Thoracic aorta (tissue), 2 donors: ENCODE data around the gene TEAD3. TPM values are rescaled to one million over a fixed set of nuclear protein-coding genes. Genes with fewer than 3 reads are reported as not detected.

Source experiments
- ATAC-seq: fragments of 150-250 bp; one replicate; pipeline ENCODE4 v1.8.0; 2017; ENCODE audit warnings: low read depth; ENCODE audit not compliant: insufficient number of reproducible peaks, low FRiP score
- DNase-seq: peaks from one replicate; pipeline ENCODE4 v3.0.0-alpha.2; 2020; ENCODE audit warnings: low spot score
- H3K27ac ChIP-seq, 2 donors: fragments of 200-600 bp; sonication (generic); 1 replicate in 1 of 2; 2 replicates in 1 of 2; pipeline ENCODE4 v1.5.1; 2016; ENCODE audit warnings: mild to moderate bottlenecking in 2 of 2, moderate library complexity in 2 of 2
- H3K27me3 ChIP-seq: fragments of 200-600 bp; sonication (generic); replicated peaks from 2 replicates; pipeline ENCODE4 v1.6.0; 2016; ENCODE audit warnings: mild to moderate bottlenecking; ENCODE audit not compliant: insufficient read depth
- H3K36me3 ChIP-seq: fragments of 200-600 bp; sonication (generic); one replicate; pipeline ENCODE4 v1.5.1; 2016
- H3K4me1 ChIP-seq, 2 donors: fragments of 200-600 bp; sonication (generic); 1 replicate in 1 of 2; 2 replicates in 1 of 2; pipeline versions ENCODE4 v1.5.1 to v1.6.0; 2016; ENCODE audit warnings: low read depth in 2 of 2, mild to moderate bottlenecking in 1 of 2; ENCODE audit not compliant: control insufficient read depth in 1 of 2
- H3K4me3 ChIP-seq: fragments of 200-600 bp; sonication (generic); 2 replicates; pipeline ENCODE4 v1.5.1; 2016; ENCODE audit warnings: mild to moderate bottlenecking
- H3K9me3 ChIP-seq: fragments of 200-600 bp; sonication (generic); 2 replicates; pipeline ENCODE4 v1.5.1; 2016
- total RNA-seq, 2 donors: library from RNA; depleted of rRNA; stranded (reverse); fragments of >200 nt; gene quantifications; one replicate each; pipeline versions ENCODE4 v1.1.0 to v1.2.3, GENCODE V29; 2016
- TF ChIP-seq, protein P1 (sequence below): fragments of 200-600 bp; sonication (generic); IDR thresholded peaks from one replicate; pipeline ENCODE4 v1.5.1; 2019; ENCODE audit warnings: antibody characterized with exemption

The TEAD3 gene
- total RNA-seq, 2 donors from 2014 or later: 50.8 to 68.3 TPM

DNA sequence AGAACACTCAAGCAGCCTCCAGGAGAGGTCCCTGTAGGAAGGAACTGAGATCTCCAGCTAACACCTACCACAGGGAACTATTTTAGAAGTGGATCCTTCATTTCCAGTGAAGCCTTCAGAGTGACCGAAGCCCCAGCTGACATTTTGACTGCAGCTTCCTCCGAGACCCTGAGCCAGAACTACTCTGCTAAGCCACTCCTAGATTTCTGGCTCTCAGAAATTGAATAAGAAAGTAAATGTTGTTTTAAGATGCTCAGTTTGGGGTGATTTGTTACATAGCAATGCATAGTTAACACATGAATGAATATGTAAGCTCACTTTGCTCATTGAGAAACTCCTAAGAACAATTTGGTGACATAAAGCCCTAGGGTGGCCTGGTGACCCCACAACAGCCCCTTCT is 10.3 kb upstream of the TEAD3 start:
- Histone ChIP-seq H3K27ac (no peak overlapping the region), H3K4me3 (no peak overlapping the region), H3K4me1 (peaks cover 0 to 6% of the 10 kb centered on the region in 2 donors), H3K36me3 (no peaks in the 10 kb centered on the region), H3K9me3 (no peaks in the 10 kb centered on the region), H3K27me3 (peaks cover 10% of the 10 kb centered on the region)
- DNase-seq (no peak), ATAC-seq (no peak)
- TF ChIP-seq, protein P1, sequence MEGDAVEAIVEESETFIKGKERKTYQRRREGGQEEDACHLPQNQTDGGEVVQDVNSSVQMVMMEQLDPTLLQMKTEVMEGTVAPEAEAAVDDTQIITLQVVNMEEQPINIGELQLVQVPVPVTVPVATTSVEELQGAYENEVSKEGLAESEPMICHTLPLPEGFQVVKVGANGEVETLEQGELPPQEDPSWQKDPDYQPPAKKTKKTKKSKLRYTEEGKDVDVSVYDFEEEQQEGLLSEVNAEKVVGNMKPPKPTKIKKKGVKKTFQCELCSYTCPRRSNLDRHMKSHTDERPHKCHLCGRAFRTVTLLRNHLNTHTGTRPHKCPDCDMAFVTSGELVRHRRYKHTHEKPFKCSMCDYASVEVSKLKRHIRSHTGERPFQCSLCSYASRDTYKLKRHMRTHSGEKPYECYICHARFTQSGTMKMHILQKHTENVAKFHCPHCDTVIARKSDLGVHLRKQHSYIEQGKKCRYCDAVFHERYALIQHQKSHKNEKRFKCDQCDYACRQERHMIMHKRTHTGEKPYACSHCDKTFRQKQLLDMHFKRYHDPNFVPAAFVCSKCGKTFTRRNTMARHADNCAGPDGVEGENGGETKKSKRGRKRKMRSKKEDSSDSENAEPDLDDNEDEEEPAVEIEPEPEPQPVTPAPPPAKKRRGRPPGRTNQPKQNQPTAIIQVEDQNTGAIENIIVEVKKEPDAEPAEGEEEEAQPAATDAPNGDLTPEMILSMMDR: no peak

- Histone ChIP-seq H3K27ac (no peak overlapping the region), H3K4me1 (peaks cover 0 to 4% of the 10 kb centered on the region in 2 donors), H3K27me3 (peaks cover 9% of the 10 kb centered on the region), H3K9me3 (no peaks in the 10 kb centered on the region), H3K36me3 (no peaks in the 10 kb centered on the region), H3K4me3 (no peak overlapping the region)
- ATAC-seq (no peak), DNase-seq (no peak)
- TF ChIP-seq, protein P1: no peak
Observed at GRCh38 chr6:35506536-35506935, 9.7 kb upstream of the TEAD3 start.

DNA sequence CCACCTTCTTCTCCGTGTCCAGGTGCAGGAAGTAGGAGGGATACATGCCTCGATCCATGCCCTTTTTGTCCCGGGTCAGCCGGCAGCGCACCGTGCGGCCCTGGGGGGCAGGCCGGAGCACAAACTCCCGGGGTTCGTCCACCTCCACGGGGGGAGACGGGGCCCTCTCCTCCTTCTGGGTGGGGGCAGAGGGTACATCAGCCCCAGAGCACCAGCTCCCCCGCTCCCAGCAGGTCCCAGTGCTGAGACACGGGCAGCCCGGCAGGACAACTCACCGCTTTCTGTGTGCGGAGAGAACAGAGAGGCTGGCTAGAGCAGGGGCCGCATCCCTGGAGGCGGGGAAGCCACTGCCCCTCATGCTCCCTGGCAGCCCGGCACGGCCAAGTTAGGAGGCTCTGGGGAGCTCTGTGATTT is 9.1 kb upstream of the TEAD3 start:
- no peak overlapping the region for H3K4me3 ChIP-seq

DNA sequence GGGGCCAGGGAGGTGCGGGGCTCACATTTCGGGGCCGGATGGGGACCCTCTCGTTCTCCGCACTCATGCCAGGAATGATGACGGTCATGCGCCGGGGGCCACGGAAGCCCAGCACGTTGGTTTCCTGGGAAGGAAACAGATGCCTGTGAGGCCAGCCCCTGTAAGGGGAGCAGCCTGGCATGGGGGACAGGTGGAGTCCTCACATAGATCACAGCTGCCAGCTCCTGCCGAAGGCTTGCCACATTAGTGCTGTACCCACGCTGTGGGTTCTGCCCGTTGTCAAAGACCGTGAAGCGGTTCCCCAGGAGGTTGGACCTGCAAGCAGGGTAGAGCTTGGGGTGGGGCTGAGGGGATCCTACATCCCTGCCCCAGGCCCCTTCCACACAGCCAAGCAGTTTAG is 6.7 kb upstream of the TEAD3 start:
- no peaks in the 10 kb centered on the region for H3K36me3 ChIP-seq
- peaks cover 4% of the 10 kb centered on the region for H3K27me3 ChIP-seq
- H3K9me3 ChIP-seq: no peaks in the 10 kb centered on the region
- H3K4me1 ChIP-seq: peaks cover 0 to 4% of the 10 kb centered on the region in 2 donors
- DNase-seq (no peak), ATAC-seq (no peak)
- no peak overlapping the region for H3K4me3 ChIP-seq
- no peak overlapping the region for H3K27ac ChIP-seq
- TF ChIP-seq, protein P1: no peak

More for the DNA sequence above, 9.1 kb upstream of the TEAD3 start:
- Histone ChIP-seq H3K4me1 (no peaks in the 10 kb centered on the region), H3K9me3 (no peaks in the 10 kb centered on the region), H3K27me3 (peaks cover 4% of the 10 kb centered on the region), H3K36me3 (no peaks in the 10 kb centered on the region), H3K27ac (no peak overlapping the region)
- TF ChIP-seq, protein P1: no peak
- no peak for ATAC-seq
- DNase-seq: no peak

- TF ChIP-seq, protein P1: no peak
- ATAC-seq: no peak
- H3K27me3 ChIP-seq: peaks cover 4% of the 10 kb centered on the region
Observed at GRCh38 chr6:35501784-35502183, 4.9 kb upstream of the TEAD3 start.

More at GRCh38 chr6:35501784-35502183, 4.9 kb upstream of the TEAD3 start:
- Histone ChIP-seq H3K4me1 (peaks cover 0 to 11% of the 10 kb centered on the region in 2 donors), H3K9me3 (no peaks in the 10 kb centered on the region), H3K4me3 (no peak overlapping the region), H3K27ac (no peak overlapping the region), H3K36me3 (no peaks in the 10 kb centered on the region)
- no peak for DNase-seq
